K562 (cell line): ENCODE data around the gene EXTL1. TPM values are rescaled to one million over a fixed set of nuclear protein-coding genes. Genes with fewer than 3 reads are reported as not detected.

ENCODE experiments used
- BCL6 ChIP-seq: fragments of 250-450 bp; sonication (Bioruptor Pico); IDR thresholded peaks from 2 replicates; pipeline ENCODE4 v1.4.0; 2020
- FOXK1 ChIP-seq: sonication (generic); formaldehyde crosslinking; IDR thresholded peaks from 2 replicates; pipeline ENCODE4 v1.8.0; 2022; ENCODE audit warnings: missing genetic modification reagents, mild to moderate bottlenecking, borderline replicate concordance
- GTF2A2 ChIP-seq: IDR thresholded peaks from 2 replicates; pipeline ENCODE4 v1.6.1; 2016; ENCODE audit warnings: mild to moderate bottlenecking, missing genetic modification characterization, missing compliant biosample characterization
- HNRNPUL1 ChIP-seq: fragments of 200-400 bp; formaldehyde crosslinking; IDR thresholded peaks from 2 replicates; pipeline ENCODE4 v1.6.1; 2017; ENCODE audit warnings: low read length
- NONO ChIP-seq, 2 experiments: fragments of 200-400 bp in 1 of 2; fragments of 450-650 bp in 1 of 2; formaldehyde crosslinking in 1 of 2; IDR thresholded peaks; 2 replicates each; pipeline ENCODE4 v1.6.1; 2017; ENCODE audit warnings: low read depth in 2 of 2, mild to moderate bottlenecking in 2 of 2, moderate library complexity in 2 of 2, low read length in 1 of 2
- RBBP5 ChIP-seq: fragments of 200-600 bp; sonication (generic); IDR thresholded peaks from 2 replicates; pipeline ENCODE4 v1.6.1; 2012; ENCODE audit warnings: borderline replicate concordance, mild to moderate bottlenecking, low read length, control low read depth, inconsistent platforms; ENCODE audit not compliant: insufficient read depth, poor library complexity, severe bottlenecking
- SMAD4 ChIP-seq: fragments of 250-450 bp; sonication (Bioruptor Pico); conservative IDR thresholded peaks from 2 replicates; pipeline ENCODE4 v1.8.0; 2021; ENCODE audit warnings: inconsistent platforms, mild to moderate bottlenecking, moderate library complexity
- TFAM ChIP-seq: fragments of 250-450 bp; sonication (Bioruptor Pico); conservative IDR thresholded peaks from 2 replicates; pipeline ENCODE4 v1.5.0; 2021; ENCODE audit warnings: mild to moderate bottlenecking, moderate library complexity
- THRB ChIP-seq: fragments of 450-650 bp; formaldehyde crosslinking; conservative IDR thresholded peaks from 2 replicates; pipeline ENCODE4 v1.4.0; 2022; ENCODE audit warnings: mild to moderate bottlenecking, missing genetic modification characterization
- ZNF23 ChIP-seq: fragments of 250-450 bp; sonication (Bioruptor Pico); IDR thresholded peaks from 2 replicates; pipeline ENCODE4 v1.4.0; 2020; ENCODE audit warnings: mild to moderate bottlenecking
- ZNF316 ChIP-seq: fragments of 450-650 bp; IDR thresholded peaks from 2 replicates; pipeline ENCODE4 v1.6.1; 2016
- ZNF511 ChIP-seq: sonication (generic); formaldehyde crosslinking; IDR thresholded peaks from 2 replicates; pipeline ENCODE4 v1.8.0; 2022; ENCODE audit warnings: mild to moderate bottlenecking, missing genetic modification reagents
- polyA plus RNA-seq, 8 experiments: library from polyadenylated mRNA; depleted of rRNA in 4 of 8; stranded (reverse) in 5 of 8; unstranded in 3 of 8; fragments of >200 nt; fragmentation: Nextera tagmentation in 2 of 8; fragmentation: Illumina TruSeq in 1 of 8; extraction: Ambion mirVana in 2 of 8; extraction: Trizol in 1 of 8; gene quantifications; 2 replicates each; pipeline versions ENCODE4 v1.2.1 to v1.2.3, GENCODE V29; 2011 to 2014; ENCODE audit warnings: inconsistent platforms in 1 of 8, missing spikeins in 1 of 8
- total RNA-seq, 7 experiments: library from RNA; depleted of rRNA in 6 of 7; stranded (reverse); fragments of >200 nt in 6 of 7; fragmentation: Illumina TruSeq in 2 of 7; extraction: Trizol in 2 of 7; gene quantifications; 2 replicates each; pipeline versions ENCODE4 v1.2.1 to v1.2.3, GENCODE V29; 2011 to 2021; ENCODE audit warnings: low replicate concordance in 1 of 7
- TF ChIP-seq, protein P1 (sequence below): fragments of 450-650 bp; IDR thresholded peaks from one replicate; pipeline ENCODE4 v1.6.1; 2018; ENCODE audit warnings: mild to moderate bottlenecking, moderate library complexity; ENCODE audit not compliant: partially characterized antibody
- TF ChIP-seq, protein P2 (sequence below), 2 experiments: fragments of 450-650 bp in 1 of 2; sonication (generic) in 1 of 2; formaldehyde crosslinking; conservative IDR thresholded peaks; 2 replicates each; pipeline versions ENCODE4 v1.4.0 to v1.8.1; 2020 to 2022; ENCODE audit warnings: mild to moderate bottlenecking in 1 of 2, missing genetic modification reagents in 1 of 2
- TF ChIP-seq, protein P3 (sequence below), 3 experiments: IDR thresholded peaks in 2 of 3; conservative IDR thresholded peaks in 1 of 3; 2 replicates each; pipeline ENCODE4 v1.5.1; 2011 to 2012; ENCODE audit warnings: low read length in 3 of 3, mild to moderate bottlenecking in 3 of 3, control low read depth in 2 of 3, improper control_type of control experiment in 1 of 3, inconsistent platforms in 1 of 3, low read depth in 1 of 3, mixed read lengths in 1 of 3, moderate library complexity in 1 of 3; ENCODE audit not compliant: insufficient read depth in 2 of 3

Gene EXTL1
- total and polyA plus RNA-seq, 9 of the 15 experiments (the other 6 are each of a cell fraction or from before 2014, with no cell fraction given) = 0.04 to 0.23 (median 0.08) TPM; not detected in 3

- no peak for TF ChIP-seq GTF2A2 (tag)
- no peak for TF ChIP-seq ZNF511 (CRISPR knock-in tag)
- no peak for TF ChIP-seq BCL6
- TF ChIP-seq TFAM (CRISPR knock-in tag) = no peak
- TF ChIP-seq ZNF23 (CRISPR knock-in tag) = no peak
- TF ChIP-seq THRB (CRISPR knock-in tag) = peak; percentile 3; the same call in 1 of the 2 replicates
- TF ChIP-seq SMAD4 = peak; percentile 90
- TF ChIP-seq, protein P1, sequence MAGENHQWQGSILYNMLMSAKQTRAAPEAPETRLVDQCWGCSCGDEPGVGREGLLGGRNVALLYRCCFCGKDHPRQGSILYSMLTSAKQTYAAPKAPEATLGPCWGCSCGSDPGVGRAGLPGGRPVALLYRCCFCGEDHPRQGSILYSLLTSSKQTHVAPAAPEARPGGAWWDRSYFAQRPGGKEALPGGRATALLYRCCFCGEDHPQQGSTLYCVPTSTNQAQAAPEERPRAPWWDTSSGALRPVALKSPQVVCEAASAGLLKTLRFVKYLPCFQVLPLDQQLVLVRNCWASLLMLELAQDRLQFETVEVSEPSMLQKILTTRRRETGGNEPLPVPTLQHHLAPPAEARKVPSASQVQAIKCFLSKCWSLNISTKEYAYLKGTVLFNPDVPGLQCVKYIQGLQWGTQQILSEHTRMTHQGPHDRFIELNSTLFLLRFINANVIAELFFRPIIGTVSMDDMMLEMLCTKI = no peak
- TF ChIP-seq RBBP5 = peak; percentile 57
- peak; percentile 24 for TF ChIP-seq FOXK1 (CRISPR knock-in tag)
- TF ChIP-seq, protein P2, sequence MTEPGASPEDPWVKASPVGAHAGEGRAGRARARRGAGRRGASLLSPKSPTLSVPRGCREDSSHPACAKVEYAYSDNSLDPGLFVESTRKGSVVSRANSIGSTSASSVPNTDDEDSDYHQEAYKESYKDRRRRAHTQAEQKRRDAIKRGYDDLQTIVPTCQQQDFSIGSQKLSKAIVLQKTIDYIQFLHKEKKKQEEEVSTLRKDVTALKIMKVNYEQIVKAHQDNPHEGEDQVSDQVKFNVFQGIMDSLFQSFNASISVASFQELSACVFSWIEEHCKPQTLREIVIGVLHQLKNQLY (CRISPR knock-in tag; conservative IDR thresholded peaks at IDR 0.05) = no peak
- TF ChIP-seq NONO (IDR thresholded peaks at IDR 0.05; ENCODE audit: low read depth in 2 of 2, low read length in 1 of 2) = peak in 1 of 2 experiments; percentile 80; a peak in 2 of 4 replicates
- TF ChIP-seq, protein P3, sequence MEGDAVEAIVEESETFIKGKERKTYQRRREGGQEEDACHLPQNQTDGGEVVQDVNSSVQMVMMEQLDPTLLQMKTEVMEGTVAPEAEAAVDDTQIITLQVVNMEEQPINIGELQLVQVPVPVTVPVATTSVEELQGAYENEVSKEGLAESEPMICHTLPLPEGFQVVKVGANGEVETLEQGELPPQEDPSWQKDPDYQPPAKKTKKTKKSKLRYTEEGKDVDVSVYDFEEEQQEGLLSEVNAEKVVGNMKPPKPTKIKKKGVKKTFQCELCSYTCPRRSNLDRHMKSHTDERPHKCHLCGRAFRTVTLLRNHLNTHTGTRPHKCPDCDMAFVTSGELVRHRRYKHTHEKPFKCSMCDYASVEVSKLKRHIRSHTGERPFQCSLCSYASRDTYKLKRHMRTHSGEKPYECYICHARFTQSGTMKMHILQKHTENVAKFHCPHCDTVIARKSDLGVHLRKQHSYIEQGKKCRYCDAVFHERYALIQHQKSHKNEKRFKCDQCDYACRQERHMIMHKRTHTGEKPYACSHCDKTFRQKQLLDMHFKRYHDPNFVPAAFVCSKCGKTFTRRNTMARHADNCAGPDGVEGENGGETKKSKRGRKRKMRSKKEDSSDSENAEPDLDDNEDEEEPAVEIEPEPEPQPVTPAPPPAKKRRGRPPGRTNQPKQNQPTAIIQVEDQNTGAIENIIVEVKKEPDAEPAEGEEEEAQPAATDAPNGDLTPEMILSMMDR (IDR thresholded peaks at IDR 0.05 in 2 of 3, conservative IDR thresholded peaks at IDR 0.05 in 1 of 3; ENCODE audit: insufficient read depth in 2 of 3, low read depth in 1 of 3, low read length in 3 of 3) = peak; percentile 7 to 42 (median 37); a peak in 4 of 6 replicates
- TF ChIP-seq HNRNPUL1 = no peak
- no peak for TF ChIP-seq ZNF316
Measured at GRCh38 chr1:26070296-26070962, 48.9 kb downstream of the EXTL1 start (continued).
